Measurements from ENCODE around the gene C3AR1.
"Not testable (repeated sequence)": the region's sequence is repeated elsewhere in the genome, so short reads cannot be mapped to it uniquely, and the experiment has no call there.

The C3AR1 gene

GRCh38 chr12:8028267-8028666 is 37.9 kb downstream of the C3AR1 start:
- Mint-ChIP-seq H3K36me3 (ENCODE audit: low read depth) (peaks cover 2% of the 10 kb centered on the region), H3K4me1 (ENCODE audit: low read depth) (peaks cover 26% of the 10 kb centered on the region), H3K27ac (no peak overlapping the region), H3K4me3 (no peak overlapping the region), H3K27me3 (ENCODE audit: low read depth) (no peaks in the 10 kb centered on the region), H3K9me3 (no peaks in the 10 kb centered on the region)

- H3K9me3 Mint-ChIP-seq: no peaks in the 10 kb centered on the region
- H3K27me3 Mint-ChIP-seq (ENCODE audit: low read depth): no peaks in the 10 kb centered on the region
- peaks cover 24% of the 10 kb centered on the region for H3K4me1 Mint-ChIP-seq (ENCODE audit: low read depth)
- peak overlapping the region; percentile 91 for H3K4me3 Mint-ChIP-seq
- H3K27ac Mint-ChIP-seq: peak overlapping the region; percentile 91
- peaks cover 2% of the 10 kb centered on the region for H3K36me3 Mint-ChIP-seq (ENCODE audit: low read depth)
These were observed 38.3 kb downstream of the C3AR1 start for GRCh38 chr12:8027856-8028255.

- H3K9me3 Mint-ChIP-seq: no peaks in the 10 kb centered on the region
- H3K4me3 Mint-ChIP-seq: peak overlapping the region; percentile 91
- H3K27ac Mint-ChIP-seq: peak overlapping the region; percentile 98
- no peaks in the 10 kb centered on the region for H3K27me3 Mint-ChIP-seq (ENCODE audit: low read depth)
- peaks cover 2% of the 10 kb centered on the region for H3K36me3 Mint-ChIP-seq (ENCODE audit: low read depth)
- H3K4me1 Mint-ChIP-seq (ENCODE audit: low read depth): peaks cover 20% of the 10 kb centered on the region
These were observed 39.8 kb downstream of the C3AR1 start for GRCh38 chr12:8026291-8026900.

- Mint-ChIP-seq H3K27me3 (ENCODE audit: low read depth) (peaks cover 54% of the 10 kb centered on the region), H3K27ac (no peak overlapping the region), H3K4me1 (ENCODE audit: low read depth) (peaks cover 2% of the 10 kb centered on the region), H3K9me3 (no peaks in the 10 kb centered on the region), H3K36me3 (ENCODE audit: low read depth) (no peaks in the 10 kb centered on the region), H3K4me3 (no peak overlapping the region)
These were observed 47.2 kb downstream of the C3AR1 start for GRCh38 chr12:8018666-8019581.

GRCh38 chr12:8018213-8018612 is 47.9 kb downstream of the C3AR1 start:
- not testable (repeated sequence) for H3K27ac Mint-ChIP-seq; H3K36me3 Mint-ChIP-seq (ENCODE audit: low read depth); H3K9me3 Mint-ChIP-seq; H3K4me3 Mint-ChIP-seq; H3K4me1 Mint-ChIP-seq (ENCODE audit: low read depth)
- peaks cover 54% of the 10 kb centered on the region for H3K27me3 Mint-ChIP-seq (ENCODE audit: low read depth)

GRCh38 chr12:8014836-8015235 is 51.3 kb downstream of the C3AR1 start:
- H3K27ac Mint-ChIP-seq: no peak overlapping the region
- H3K36me3 Mint-ChIP-seq (ENCODE audit: low read depth): no peaks in the 10 kb centered on the region
- no peak overlapping the region for H3K4me3 Mint-ChIP-seq
- H3K27me3 Mint-ChIP-seq (ENCODE audit: low read depth): peaks cover 59% of the 10 kb centered on the region
- H3K9me3 Mint-ChIP-seq: no peaks in the 10 kb centered on the region
- peaks cover 2% of the 10 kb centered on the region for H3K4me1 Mint-ChIP-seq (ENCODE audit: low read depth)

GRCh38 chr12:8012651-8013309 is 53.4 kb downstream of the C3AR1 start:
- no peaks in the 10 kb centered on the region for H3K9me3 Mint-ChIP-seq
- no peaks in the 10 kb centered on the region for H3K4me1 Mint-ChIP-seq (ENCODE audit: low read depth)
- no peak overlapping the region for H3K4me3 Mint-ChIP-seq
- no peak overlapping the region for H3K27ac Mint-ChIP-seq
- H3K27me3 Mint-ChIP-seq (ENCODE audit: low read depth): peaks cover 48% of the 10 kb centered on the region
- H3K36me3 Mint-ChIP-seq (ENCODE audit: low read depth): no peaks in the 10 kb centered on the region

GRCh38 chr12:8011331-8011730 is 54.8 kb downstream of the C3AR1 start:
- Mint-ChIP-seq H3K9me3 (no peaks in the 10 kb centered on the region), H3K4me1 (ENCODE audit: low read depth) (no peaks in the 10 kb centered on the region), H3K36me3 (ENCODE audit: low read depth) (no peaks in the 10 kb centered on the region), H3K27ac (no peak overlapping the region), H3K27me3 (ENCODE audit: low read depth) (peaks cover 38% of the 10 kb centered on the region), H3K4me3 (no peak overlapping the region)

Data from T-helper 1 cell treated with Interleukin-12 subunit alpha and Interleukin-12 subunit beta and Interleukin-4 antibody, amounts not matched to agents 30 μg/mL and 1 μg/mL, for 36 hours (primary cell).